Cardiac muscle cell (in vitro differentiated cells and primary cell): ENCODE measurements around the gene PSMA7. TPM values are rescaled to one million over a fixed set of nuclear protein-coding genes. Genes with fewer than 3 reads are reported as not detected.
"Not testable (repeated sequence)": the region's sequence is repeated elsewhere in the genome, so short reads cannot be mapped to it uniquely, and the experiment has no call there.

Source experiments
- DNase-seq, 2 donors: peaks; one replicate each; pipeline versions ENCODE4 v3.0.0 to v3.0.0-alpha.2; 2010 to 2017; ENCODE audit warnings: low read depth in 1 of 2, low spot score in 1 of 2
- H3K27ac ChIP-seq: fragments of 200-600 bp; sonication (generic); 2 replicates; pipeline ENCODE4 v1.5.1; 2016
- H3K27me3 ChIP-seq: fragments of 200-600 bp; sonication (generic); 2 replicates; pipeline ENCODE4 v1.6.0; 2016; ENCODE audit warnings: control low read depth
- H3K36me3 ChIP-seq: fragments of 200-600 bp; sonication (generic); 2 replicates; pipeline ENCODE4 v1.5.1; 2016; ENCODE audit warnings: control low read depth
- H3K4me1 ChIP-seq: fragments of 200-600 bp; sonication (generic); 2 replicates; pipeline ENCODE4 v1.8.1; 2017; ENCODE audit warnings: low read depth, mild to moderate bottlenecking, mixed run types
- H3K4me3 ChIP-seq: fragments of 200-600 bp; sonication (generic); 2 replicates; pipeline ENCODE4 v1.5.1; 2016; ENCODE audit warnings: mild to moderate bottlenecking
- H3K9me3 ChIP-seq: fragments of 200-600 bp; sonication (generic); 2 replicates; pipeline ENCODE4 v1.5.1; 2017; ENCODE audit warnings: low read depth, mild to moderate bottlenecking, control low read depth
- polyA plus RNA-seq: library from polyadenylated mRNA; unstranded; fragments of >200 nt; fragmentation: Nextera tagmentation; extraction: Ambion mirVana; gene quantifications from 2 replicates; pipeline ENCODE4 v1.2.1, GENCODE V29; 2016
- total RNA-seq: library from RNA; depleted of rRNA; stranded (reverse); fragments of >200 nt; gene quantifications from 2 replicates; pipeline ENCODE4 v1.2.3, GENCODE V29; 2016
- TF ChIP-seq, protein P1 (sequence below): IDR thresholded peaks from 2 replicates; pipeline ENCODE4 v1.5.1; 2012; ENCODE audit warnings: low read depth, mild to moderate bottlenecking, low read length

PSMA7 gene
- total and polyA plus RNA-seq, 2 experiments from 2014 or later: 333 to 505 TPM

DNA sequence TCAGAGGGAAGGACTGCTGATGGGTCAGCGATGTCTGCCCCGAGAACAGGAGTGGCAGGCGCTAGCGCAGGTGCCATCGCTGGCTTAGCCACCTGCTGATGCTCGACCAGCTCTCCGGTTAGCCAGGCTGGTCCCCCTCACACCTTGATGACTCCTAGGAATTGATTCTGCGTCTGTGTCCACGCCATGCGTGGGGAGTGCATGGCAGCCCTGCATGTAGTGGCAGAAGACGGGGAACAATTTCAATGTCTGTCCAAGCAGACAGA lies 7.0 kb upstream of the PSMA7 start:
- no peaks in the 10 kb centered on the region for H3K27me3 ChIP-seq
- H3K27ac ChIP-seq: peak overlapping the region; percentile 54
- peaks cover 3% of the 10 kb centered on the region for H3K36me3 ChIP-seq
- H3K4me3 ChIP-seq: no peak overlapping the region
- no peak for DNase-seq
- TF ChIP-seq, protein P1, sequence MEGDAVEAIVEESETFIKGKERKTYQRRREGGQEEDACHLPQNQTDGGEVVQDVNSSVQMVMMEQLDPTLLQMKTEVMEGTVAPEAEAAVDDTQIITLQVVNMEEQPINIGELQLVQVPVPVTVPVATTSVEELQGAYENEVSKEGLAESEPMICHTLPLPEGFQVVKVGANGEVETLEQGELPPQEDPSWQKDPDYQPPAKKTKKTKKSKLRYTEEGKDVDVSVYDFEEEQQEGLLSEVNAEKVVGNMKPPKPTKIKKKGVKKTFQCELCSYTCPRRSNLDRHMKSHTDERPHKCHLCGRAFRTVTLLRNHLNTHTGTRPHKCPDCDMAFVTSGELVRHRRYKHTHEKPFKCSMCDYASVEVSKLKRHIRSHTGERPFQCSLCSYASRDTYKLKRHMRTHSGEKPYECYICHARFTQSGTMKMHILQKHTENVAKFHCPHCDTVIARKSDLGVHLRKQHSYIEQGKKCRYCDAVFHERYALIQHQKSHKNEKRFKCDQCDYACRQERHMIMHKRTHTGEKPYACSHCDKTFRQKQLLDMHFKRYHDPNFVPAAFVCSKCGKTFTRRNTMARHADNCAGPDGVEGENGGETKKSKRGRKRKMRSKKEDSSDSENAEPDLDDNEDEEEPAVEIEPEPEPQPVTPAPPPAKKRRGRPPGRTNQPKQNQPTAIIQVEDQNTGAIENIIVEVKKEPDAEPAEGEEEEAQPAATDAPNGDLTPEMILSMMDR: no peak
- no peaks in the 10 kb centered on the region for H3K9me3 ChIP-seq
- H3K4me1 ChIP-seq: peaks cover 6% of the 10 kb centered on the region

DNA sequence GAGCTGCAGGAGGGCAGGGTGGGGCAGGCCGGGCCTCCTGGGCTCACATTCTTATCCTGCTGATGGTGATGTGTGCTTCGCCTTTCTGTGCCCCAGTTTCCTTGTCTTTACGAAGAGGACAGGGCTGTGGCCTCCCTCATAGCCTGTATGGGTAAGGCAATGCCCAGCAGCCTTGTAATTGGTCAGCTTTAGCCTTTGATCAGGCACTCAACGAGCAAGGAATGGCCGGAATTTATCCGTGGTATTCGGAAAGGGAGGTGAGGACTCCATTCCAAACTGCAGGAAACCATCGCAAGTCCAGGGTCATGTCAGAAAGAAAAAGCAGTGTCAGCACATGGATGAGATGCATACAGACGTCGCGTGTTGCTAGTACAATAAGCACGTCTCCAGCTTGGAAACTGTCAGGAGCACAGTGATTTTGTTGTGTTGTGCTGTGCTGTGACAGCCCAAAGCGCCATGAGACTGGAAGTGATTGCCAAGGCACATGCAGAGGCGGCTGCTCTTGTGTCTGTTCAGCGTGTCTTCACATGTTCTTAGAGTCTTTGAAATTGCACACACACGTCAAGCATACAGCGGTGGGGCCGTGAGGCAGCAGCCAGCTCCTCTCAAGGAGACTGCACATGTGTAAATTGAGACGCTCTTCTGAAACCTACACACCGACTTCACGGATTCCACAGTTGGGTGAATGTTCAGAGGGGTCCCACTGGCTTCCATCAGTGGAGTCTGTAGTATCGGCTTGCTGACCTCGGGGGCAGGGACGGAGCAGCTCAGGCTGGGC lies 6.5 kb upstream of the PSMA7 start:
- peak overlapping the region; percentile 54 for H3K27ac ChIP-seq
- H3K27me3 ChIP-seq: no peaks in the 10 kb centered on the region
- H3K4me3 ChIP-seq: no peak overlapping the region
- TF ChIP-seq, protein P1: no peak
- DNase-seq: peak; percentile 24 to 37
- peaks cover 3% of the 10 kb centered on the region for H3K36me3 ChIP-seq
- peaks cover 11% of the 10 kb centered on the region for H3K4me1 ChIP-seq
- no peaks in the 10 kb centered on the region for H3K9me3 ChIP-seq

DNA sequence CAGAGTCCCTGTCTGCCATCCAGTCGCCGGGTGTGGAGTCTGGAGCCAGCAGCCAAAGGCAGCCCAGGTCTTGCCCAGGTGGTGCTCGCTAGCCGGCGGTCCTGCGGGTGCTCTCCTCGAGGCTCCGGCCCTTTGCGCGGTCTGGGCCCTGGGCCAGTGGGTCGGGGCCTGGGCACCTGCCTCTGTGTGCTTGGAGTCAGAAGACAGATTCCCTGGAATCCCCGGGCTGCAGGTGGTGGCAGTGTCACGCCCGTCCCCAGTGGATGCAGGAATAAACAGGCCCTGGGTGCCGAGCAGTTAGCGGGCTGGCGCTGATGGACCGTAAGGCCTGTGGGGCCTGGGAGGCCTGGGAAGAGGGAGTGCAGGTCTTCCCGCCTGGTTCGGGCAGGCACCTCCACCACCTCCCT lies 5.7 kb upstream of the PSMA7 start:
- H3K27me3 ChIP-seq: no peaks in the 10 kb centered on the region
- H3K9me3 ChIP-seq: no peaks in the 10 kb centered on the region
- H3K27ac ChIP-seq: peak overlapping the region; percentile 54
- DNase-seq: no peak
- H3K4me1 ChIP-seq: peaks cover 14% of the 10 kb centered on the region
- TF ChIP-seq, protein P1: no peak
- no peaks in the 10 kb centered on the region for H3K36me3 ChIP-seq
- H3K4me3 ChIP-seq: no peak overlapping the region

DNA sequence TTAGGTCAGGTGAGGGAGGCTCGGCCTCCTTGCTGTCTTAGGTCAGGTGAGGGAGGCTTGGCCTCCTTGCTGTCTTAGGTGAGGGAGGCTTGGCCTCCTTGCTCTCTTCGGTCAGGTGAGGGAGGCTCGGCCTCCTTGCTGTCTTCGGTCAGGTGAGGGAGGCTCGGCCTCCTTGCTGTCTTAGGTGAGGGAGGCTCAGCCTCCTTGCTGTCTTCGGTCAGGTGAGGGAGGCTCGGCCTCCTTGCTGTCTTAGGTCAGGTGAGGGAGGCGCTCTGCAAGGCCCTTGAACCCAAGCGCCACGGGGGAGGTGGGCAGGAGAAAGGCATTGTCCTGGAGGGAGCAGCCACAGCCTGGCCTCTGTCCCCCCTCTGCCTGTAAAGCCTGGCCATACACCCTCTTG lies 5.2 kb upstream of the PSMA7 start:
- not testable (repeated sequence) for H3K9me3 ChIP-seq, H3K36me3 ChIP-seq, H3K27me3 ChIP-seq, DNase-seq, H3K4me3 ChIP-seq
- H3K27ac ChIP-seq: peak overlapping the region; percentile 54
- H3K4me1 ChIP-seq: peaks cover 14% of the 10 kb centered on the region

DNA sequence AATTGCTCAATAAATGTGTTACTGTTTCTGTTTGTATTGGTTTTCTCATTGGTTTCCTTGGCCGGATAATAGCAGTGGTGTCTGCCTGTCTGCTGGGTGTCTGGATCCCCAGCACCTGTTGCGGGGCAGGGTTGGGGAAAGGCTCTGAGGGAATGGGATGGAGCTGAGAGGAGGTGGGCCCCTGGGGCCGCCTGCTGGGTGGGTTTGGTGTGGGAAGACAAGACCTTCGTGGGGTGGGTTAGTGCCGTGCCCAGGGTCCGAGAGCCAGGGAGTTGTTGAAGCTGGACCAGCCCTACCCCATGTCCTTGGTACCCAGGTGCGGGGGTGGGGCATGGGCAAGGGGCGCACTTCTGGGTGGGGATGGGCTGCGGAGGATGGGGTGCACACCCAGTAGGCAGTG lies 4.3 kb upstream of the PSMA7 start:
- Histone ChIP-seq H3K4me3 (no peak overlapping the region), H3K27me3 (no peaks in the 10 kb centered on the region)

DNA sequence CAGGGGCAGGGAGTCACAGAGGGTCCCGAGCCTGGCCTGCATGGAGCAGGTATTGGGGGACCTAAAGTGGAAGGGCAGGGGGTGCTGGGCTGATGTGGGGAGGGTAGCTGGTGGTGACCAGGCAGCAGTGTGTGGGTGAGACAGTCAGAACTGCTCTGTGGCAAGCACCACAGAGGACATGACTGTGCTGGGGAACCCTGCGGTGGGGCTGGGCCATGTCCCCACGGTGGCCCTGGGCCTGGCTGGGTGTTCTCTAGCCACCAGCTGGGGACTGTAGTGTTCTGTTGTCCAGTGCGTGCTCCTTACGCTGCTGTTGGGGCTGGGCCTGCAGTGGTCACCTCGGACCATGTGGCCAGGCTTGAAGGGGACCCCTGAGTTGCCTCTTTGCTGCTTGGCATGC lies 3.9 kb upstream of the PSMA7 start:
- H3K9me3 ChIP-seq: no peaks in the 10 kb centered on the region
- H3K36me3 ChIP-seq: no peaks in the 10 kb centered on the region
- H3K4me1 ChIP-seq: peaks cover 14% of the 10 kb centered on the region
- no peak overlapping the region for H3K4me3 ChIP-seq
- TF ChIP-seq, protein P1: no peak
- H3K27me3 ChIP-seq: no peaks in the 10 kb centered on the region
- H3K27ac ChIP-seq: no peak overlapping the region
- DNase-seq: no peak

More for the DNA sequence above, 4.3 kb upstream of the PSMA7 start:
- Histone ChIP-seq H3K27ac (no peak overlapping the region), H3K9me3 (no peaks in the 10 kb centered on the region), H3K36me3 (no peaks in the 10 kb centered on the region), H3K4me1 (peaks cover 14% of the 10 kb centered on the region)
- TF ChIP-seq, protein P1: no peak
- no peak for DNase-seq
